ENCODE measurements around the gene HDAC4.

The HDAC4 gene

DNA sequence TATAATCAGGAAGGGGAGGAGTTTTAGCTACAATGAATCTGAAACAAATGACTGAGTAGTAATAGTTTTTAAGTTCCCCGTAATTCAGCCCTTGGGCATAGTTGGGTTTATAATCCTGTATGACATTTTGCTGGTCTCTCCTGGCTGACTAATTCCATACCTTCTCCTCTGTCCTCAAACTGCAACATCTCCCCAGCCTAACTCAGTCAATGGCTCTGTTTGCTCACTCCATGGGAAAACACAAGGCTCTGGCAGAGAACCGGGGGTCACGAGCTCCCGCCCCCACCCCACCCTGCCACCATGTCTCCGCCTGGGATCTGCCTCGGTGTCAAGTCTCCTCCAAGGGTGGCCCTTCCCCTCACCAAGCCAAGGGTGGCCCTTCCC, 168.6 kb downstream of the HDAC4 start:
- Histone ChIP-seq H3K27me3 (replicated peaks; ENCODE audit: insufficient read depth, low read length) (no peaks in the 10 kb centered on the region), H3K4me1 (ENCODE audit: low read length) (peaks cover 16% of the 10 kb centered on the region), H3K4me3 (ENCODE audit: low read length) (no peak overlapping the region), H3K9me3 (replicated peaks; ENCODE audit: insufficient read depth, low read length) (no peaks in the 10 kb centered on the region), H3K79me2 (ENCODE audit: low read length) (peaks cover 60% of the 10 kb centered on the region), H3K9me2 (replicated peaks; ENCODE audit: insufficient read depth, low read length) (no peaks in the 10 kb centered on the region), H3K36me3 (replicated peaks; ENCODE audit: insufficient read depth, low read length) (no peaks in the 10 kb centered on the region), H3K9ac (ENCODE audit: low read length) (no peak overlapping the region), H3K27ac (ENCODE audit: low read length) (no peak overlapping the region), H3F3A (ENCODE audit: insufficient read depth, low read length) (peaks cover 13% of the 10 kb centered on the region), H3K4me2 (ENCODE audit: low read depth, low read length) (no peak overlapping the region), H2AFZ (ENCODE audit: low read length) (no peak overlapping the region), H4K20me1 (ENCODE audit: insufficient read depth, low read length) (peaks cover 4% of the 10 kb centered on the region; the same call in 1 of the 2 replicates)
- no peak for DNase-seq
- no peak for TF ChIP-seq CTCF (IDR thresholded peaks at IDR 0.05; ENCODE audit: low read length)
- TF ChIP-seq EZH2phosphoT487 (IDR thresholded peaks at IDR 0.05; ENCODE audit: low read length) = no peak
- no peak for TF ChIP-seq EZH2 (optimal IDR thresholded peaks at IDR 0.05; ENCODE audit: low read depth, low read length)

DNA sequence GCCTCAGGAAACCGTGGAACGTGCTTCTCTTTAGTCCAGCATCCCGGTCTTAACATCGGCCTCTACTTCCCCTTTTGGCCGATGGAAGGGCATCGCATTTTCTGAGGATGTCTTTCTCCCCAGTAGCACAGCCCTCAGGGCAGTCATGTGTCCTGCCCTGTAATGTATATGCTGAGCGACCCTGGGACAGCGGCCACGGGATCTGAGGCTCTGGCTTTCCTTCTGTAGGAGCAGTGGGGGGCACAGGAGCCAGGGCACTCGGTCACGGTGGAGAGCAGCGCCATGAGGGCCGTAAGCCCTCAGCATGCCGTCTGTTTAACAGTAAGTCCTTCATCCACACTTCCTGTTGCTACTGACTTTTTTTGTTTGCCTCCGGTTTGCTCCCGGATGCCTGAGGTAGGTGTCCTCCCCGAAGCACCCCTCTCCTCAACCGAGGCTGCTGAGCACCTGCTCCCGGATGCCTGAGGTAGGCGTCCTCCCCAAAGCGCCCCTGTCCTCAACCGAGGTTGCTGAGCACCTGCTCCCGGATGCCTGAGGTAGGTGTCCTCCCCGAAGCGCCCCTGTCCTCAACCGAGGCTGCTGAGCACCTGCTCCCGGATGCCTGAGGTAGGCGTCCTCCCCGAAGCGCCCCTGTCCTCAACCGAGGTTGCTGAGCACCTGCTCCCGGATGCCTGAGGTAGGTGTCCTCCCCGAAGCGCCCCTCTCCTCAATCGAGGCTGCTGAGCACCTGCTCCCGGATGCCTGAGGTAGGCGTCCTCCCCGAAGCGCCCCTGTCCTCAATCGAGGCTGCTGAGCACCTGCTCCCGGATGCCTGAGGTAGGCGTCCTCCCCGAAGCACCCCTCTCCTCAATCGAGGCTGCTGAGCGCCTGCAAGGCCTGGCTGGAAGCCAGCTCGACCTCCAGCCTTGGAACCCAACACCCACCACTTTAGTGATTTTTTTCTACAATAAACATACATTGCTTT, 169.3 kb downstream of the HDAC4 start:
- Histone ChIP-seq H3K4me1 (ENCODE audit: low read length) (peaks cover 16% of the 10 kb centered on the region), H3K4me3 (ENCODE audit: low read length) (no peak overlapping the region), H3F3A (ENCODE audit: insufficient read depth, low read length) (peaks cover 13% of the 10 kb centered on the region), H3K27me3 (replicated peaks; ENCODE audit: insufficient read depth, low read length) (no peaks in the 10 kb centered on the region), H3K27ac (ENCODE audit: low read length) (no peak overlapping the region), H3K9me2 (replicated peaks; ENCODE audit: insufficient read depth, low read length) (no peaks in the 10 kb centered on the region), H3K4me2 (ENCODE audit: low read depth, low read length) (no peak overlapping the region), H2AFZ (ENCODE audit: low read length) (no peak overlapping the region), H3K36me3 (replicated peaks; ENCODE audit: insufficient read depth, low read length) (no peaks in the 10 kb centered on the region), H3K79me2 (ENCODE audit: low read length) (peaks cover 61% of the 10 kb centered on the region), H4K20me1 (ENCODE audit: insufficient read depth, low read length) (peaks cover 4% of the 10 kb centered on the region; the same call in 1 of the 2 replicates), H3K9ac (ENCODE audit: low read length) (no peak overlapping the region), H3K9me3 (replicated peaks; ENCODE audit: insufficient read depth, low read length) (no peaks in the 10 kb centered on the region)
- no peak for DNase-seq
- TF ChIP-seq CTCF (IDR thresholded peaks at IDR 0.05; ENCODE audit: low read length) = no peak
- no peak for TF ChIP-seq EZH2phosphoT487 (IDR thresholded peaks at IDR 0.05; ENCODE audit: low read length)
- TF ChIP-seq EZH2 (optimal IDR thresholded peaks at IDR 0.05; ENCODE audit: low read depth, low read length) = no peak

DNA sequence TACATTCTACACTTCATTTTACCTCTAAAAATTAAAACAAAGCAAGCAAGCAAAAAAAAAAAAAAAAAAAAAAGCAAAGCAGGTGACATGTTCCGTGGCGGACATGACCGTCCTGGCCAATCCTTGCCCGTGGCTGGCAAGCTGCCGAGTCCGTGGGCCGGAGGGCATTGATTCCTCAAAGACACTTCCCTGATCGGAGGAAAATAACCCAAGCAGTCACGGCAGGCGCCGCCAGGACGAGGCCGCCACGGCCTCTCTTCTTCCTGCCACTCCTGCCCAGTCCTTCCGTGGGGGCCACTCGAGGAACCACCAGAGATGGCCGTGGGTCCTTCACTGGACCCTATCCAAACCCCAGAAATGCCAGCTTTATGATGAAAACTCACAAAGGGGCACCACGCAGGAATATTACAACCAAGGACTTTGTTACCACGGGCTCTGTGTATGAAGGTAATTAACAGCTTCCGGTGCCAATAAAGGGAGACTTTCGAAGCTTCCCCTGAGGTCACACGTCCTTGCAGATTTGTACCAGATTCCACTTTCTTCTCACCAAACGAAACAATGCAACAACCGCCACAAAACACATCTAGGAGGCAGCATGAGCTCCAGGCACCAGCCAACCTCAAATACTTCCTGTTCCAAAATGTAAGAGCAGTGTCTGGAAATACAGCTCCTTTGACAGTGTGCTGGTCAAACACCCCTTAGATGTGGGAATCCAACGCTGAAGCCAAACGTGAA, 170.3 kb downstream of the HDAC4 start:
- Histone ChIP-seq H3K9me3 (replicated peaks; ENCODE audit: insufficient read depth, low read length) (no peaks in the 10 kb centered on the region), H3K27me3 (replicated peaks; ENCODE audit: insufficient read depth, low read length) (no peaks in the 10 kb centered on the region), H3F3A (ENCODE audit: insufficient read depth, low read length) (peaks cover 13% of the 10 kb centered on the region), H3K4me1 (ENCODE audit: low read length) (peaks cover 15% of the 10 kb centered on the region), H3K4me3 (ENCODE audit: low read length) (no peak overlapping the region), H3K4me2 (ENCODE audit: low read depth, low read length) (no peak overlapping the region), H3K9ac (ENCODE audit: low read length) (no peak overlapping the region), H4K20me1 (ENCODE audit: insufficient read depth, low read length) (peaks cover 4% of the 10 kb centered on the region; the same call in 1 of the 2 replicates), H2AFZ (ENCODE audit: low read length) (no peak overlapping the region), H3K36me3 (replicated peaks; ENCODE audit: insufficient read depth, low read length) (no peaks in the 10 kb centered on the region), H3K27ac (ENCODE audit: low read length) (no peak overlapping the region), H3K9me2 (replicated peaks; ENCODE audit: insufficient read depth, low read length) (no peaks in the 10 kb centered on the region), H3K79me2 (ENCODE audit: low read length) (peaks cover 69% of the 10 kb centered on the region)
- TF ChIP-seq EZH2 (optimal IDR thresholded peaks at IDR 0.05; ENCODE audit: low read depth, low read length) (no peak), CTCF (IDR thresholded peaks at IDR 0.05; ENCODE audit: low read length) (no peak), EZH2phosphoT487 (IDR thresholded peaks at IDR 0.05; ENCODE audit: low read length) (no peak)
- no peak for DNase-seq
